Measurements from ENCODE around the gene LDB2. TPM values are rescaled to one million over a fixed set of nuclear protein-coding genes. Genes with fewer than 3 reads are reported as not detected.

LDB2 gene
- total RNA-seq, 1 donor from 2014 or later: 137 TPM

- no peak for DNase-seq (ENCODE audit: low spot score in 2 of 2)
- Histone ChIP-seq H3K27me3 (no peaks in the 10 kb centered on the region), H3K27ac (no peak overlapping the region), H3K36me3 (no peaks in the 10 kb centered on the region), H3K4me3 (no peak overlapping the region), H3K4me1 (no peaks in the 10 kb centered on the region), H3K9me3 (no peaks in the 10 kb centered on the region)
- no peak for TF ChIP-seq CTCF (IDR thresholded peaks at IDR 0.05)
- intact Hi-C loops (cut with DNase I): no loop called here
Observed at GRCh38 chr4:16783119-16783518, 115.3 kb downstream of the LDB2 start.

GRCh38 chr4:16779028-16779675 is 119.3 kb downstream of the LDB2 start:
- DNase-seq (ENCODE audit: low spot score in 2 of 2): no peak
- Histone ChIP-seq H3K9me3 (no peaks in the 10 kb centered on the region), H3K4me3 (no peak overlapping the region), H3K27me3 (no peaks in the 10 kb centered on the region), H3K4me1 (no peaks in the 10 kb centered on the region), H3K27ac (no peak overlapping the region), H3K36me3 (no peaks in the 10 kb centered on the region)
- intact Hi-C loops (cut with DNase I): no loop called here
- TF ChIP-seq CTCF (IDR thresholded peaks at IDR 0.05): no peak

GRCh38 chr4:16777726-16778125 is 120.7 kb downstream of the LDB2 start:
- DNase-seq (ENCODE audit: low spot score in 2 of 2): no peak
- H3K27me3 ChIP-seq: no peaks in the 10 kb centered on the region
- no peaks in the 10 kb centered on the region for H3K4me1 ChIP-seq
- TF ChIP-seq CTCF (IDR thresholded peaks at IDR 0.05): no peak
- H3K4me3 ChIP-seq: no peak overlapping the region
- H3K9me3 ChIP-seq: no peaks in the 10 kb centered on the region
- H3K36me3 ChIP-seq: no peaks in the 10 kb centered on the region
- intact Hi-C loops (cut with DNase I): no loop called here
- H3K27ac ChIP-seq: no peak overlapping the region

GRCh38 chr4:16775411-16776154 is 122.9 kb downstream of the LDB2 start:
- Histone ChIP-seq H3K27me3 (no peaks in the 10 kb centered on the region), H3K36me3 (no peaks in the 10 kb centered on the region), H3K4me1 (no peaks in the 10 kb centered on the region), H3K9me3 (no peaks in the 10 kb centered on the region), H3K4me3 (no peak overlapping the region), H3K27ac (no peak overlapping the region)
- intact Hi-C loops (cut with DNase I): no loop called here
- no peak for TF ChIP-seq CTCF (IDR thresholded peaks at IDR 0.05)
- no peak for DNase-seq (ENCODE audit: low spot score in 2 of 2)

GRCh38 chr4:16772366-16772850 is 126.0 kb downstream of the LDB2 start:
- Histone ChIP-seq H3K9me3 (no peaks in the 10 kb centered on the region), H3K27me3 (no peaks in the 10 kb centered on the region), H3K27ac (no peak overlapping the region), H3K4me1 (no peaks in the 10 kb centered on the region), H3K4me3 (no peak overlapping the region), H3K36me3 (no peaks in the 10 kb centered on the region)
- no peak for DNase-seq (ENCODE audit: low spot score in 2 of 2)
- TF ChIP-seq CTCF (IDR thresholded peaks at IDR 0.05): no peak
- intact Hi-C loops (cut with DNase I): no loop called here
